ENCODE measurements around the gene UBE2E2.

UBE2E2 gene

GRCh38 chr3:23444386-23444785, 241.3 kb downstream of the UBE2E2 start:
- no peak for DNase-seq

GRCh38 chr3:23446301-23446700, 243.2 kb downstream of the UBE2E2 start:
- no peak for DNase-seq

GRCh38 chr3:23448998-23449537, 245.9 kb downstream of the UBE2E2 start:
- no peak for DNase-seq

- DNase-seq = no peak
Observed at GRCh38 chr3:23450051-23450450, 246.9 kb downstream of the UBE2E2 start.

GRCh38 chr3:23450806-23451205, 247.7 kb downstream of the UBE2E2 start:
- no peak for DNase-seq

- no peak for DNase-seq
Observed at GRCh38 chr3:23452408-23452807, 249.3 kb downstream of the UBE2E2 start.

- peak; percentile 84 for DNase-seq
Observed at GRCh38 chr3:23455084-23455483, 252.0 kb downstream of the UBE2E2 start.

GRCh38 chr3:23455775-23456174, 252.6 kb downstream of the UBE2E2 start:
- peak; percentile 45 for DNase-seq

GRCh38 chr3:23457697-23458096, 254.6 kb downstream of the UBE2E2 start:
- no peak for DNase-seq

GRCh38 chr3:23459465-23459864, 256.3 kb downstream of the UBE2E2 start:
- no peak for DNase-seq

- DNase-seq = no peak
Observed at GRCh38 chr3:23459889-23460546, 256.9 kb downstream of the UBE2E2 start.

GRCh38 chr3:23461069-23461468, 257.9 kb downstream of the UBE2E2 start:
- DNase-seq = peak; percentile 11

GRCh38 chr3:23463791-23464190, 260.7 kb downstream of the UBE2E2 start:
- DNase-seq = no peak

- no peak for DNase-seq
Observed at GRCh38 chr3:23465569-23465968, 262.4 kb downstream of the UBE2E2 start.

GRCh38 chr3:23468203-23468602, 265.1 kb downstream of the UBE2E2 start:
- no peak for DNase-seq

GRCh38 chr3:23474580-23475357, 271.6 kb downstream of the UBE2E2 start:
- DNase-seq = no peak

- no peak for DNase-seq
Observed at GRCh38 chr3:23475446-23475845, 272.3 kb downstream of the UBE2E2 start.

GRCh38 chr3:23479026-23479425, 275.9 kb downstream of the UBE2E2 start:
- no peak for DNase-seq

- DNase-seq = no peak
Observed at GRCh38 chr3:23479615-23480328, 276.6 kb downstream of the UBE2E2 start.

GRCh38 chr3:23480329-23480714, 277.2 kb downstream of the UBE2E2 start:
- DNase-seq = no peak

- DNase-seq = no peak
Observed at GRCh38 chr3:23481011-23481615, 278.0 kb downstream of the UBE2E2 start.

GRCh38 chr3:23481616-23482278, 278.6 kb downstream of the UBE2E2 start:
- no peak for DNase-seq

GRCh38 chr3:23484386-23484785, 281.3 kb downstream of the UBE2E2 start:
- no peak for DNase-seq

All from EL (cell line).